Measurements from ENCODE around the gene ASTL. TPM values are rescaled to one million over a fixed set of nuclear protein-coding genes. Genes with fewer than 3 reads are reported as not detected.

Gene ASTL
- total and polyA plus RNA-seq, 9 of the 15 experiments (the other 6 are each of a cell fraction or from before 2014, with no cell fraction given): not detected

- Histone ChIP-seq H3K4me2 (ENCODE audit: insufficient read depth, low read length) (no peak overlapping the region), H2AFZ (ENCODE audit: low read depth, low read length) (no peak overlapping the region), H3K9me1 (ENCODE audit: control insufficient read depth, insufficient read depth, low read length) (no peaks in the 10 kb centered on the region), H3K9me3 (replicated peaks; ENCODE audit: control insufficient read depth, insufficient read depth, low read depth, low read length) (no peaks in the 10 kb centered on the region), H4K20me1 (replicated peaks; ENCODE audit: control insufficient read depth, insufficient read depth, low read length) (peaks cover 17% of the 10 kb centered on the region), H3K27ac (ENCODE audit: extremely low read depth, low read depth, low read length) (no peak overlapping the region), H3K4me3 (no peak overlapping the region), H3K36me3 (ENCODE audit: control insufficient read depth, insufficient read depth, low read length) (no peaks in the 10 kb centered on the region), H3K27me3 (ENCODE audit: control insufficient read depth in 2 of 2, insufficient read depth in 2 of 2, low read length in 2 of 2) (peaks cover 25 to 85% of the 10 kb centered on the region in 2 experiments; a peak in 4 of 5 replicates), H3K9ac (ENCODE audit: insufficient read depth in 1 of 2, low read depth in 2 of 2, low read length in 2 of 2) (no peak overlapping the region), H3K4me1 (replicated peaks in 1 of 2; ENCODE audit: control insufficient read depth in 2 of 2, insufficient read depth in 2 of 2, low read length in 2 of 2) (peaks cover 3 to 37% of the 10 kb centered on the region in 2 experiments; a peak in 4 of 5 replicates), H3K79me2 (ENCODE audit: control insufficient read depth, insufficient read depth, low read length) (no peaks in the 10 kb centered on the region)
- in situ Hi-C loops (cut with MboI): no loop called here
- intact Hi-C loops (cut with micrococcal nuclease): no loop called here
- ATAC-seq (no peak), FAIRE-seq (no peak), DNase-seq (ENCODE audit: extremely low read depth in 1 of 4, low spot score in 3 of 4) (no peak)
- TF ChIP-seq EGR1 (conservative IDR thresholded peaks at IDR 0.05): peak; percentile 82
- no peak for TF ChIP-seq PBX2 (CRISPR knock-in tag; IDR thresholded peaks at IDR 0.05; ENCODE audit: low read depth)
- no peak for TF ChIP-seq PBX2 (tag; conservative IDR thresholded peaks at IDR 0.05; ENCODE audit: low read depth)
- WGBS (ENCODE audit: insufficient coverage, low coverage, missing lambda C conversion rate): 1% methylated on average over 8 of the region's 11 CpGs
- POLR2A ChIA-PET: no interaction called here
- CTCF ChIA-PET (ENCODE audit: low intra/inter-chr PET ratio): no interaction called here
- no TSS peak for BruUV-seq (replicated peaks)
Observed at GRCh38 chr2:96120091-96120720, 18.1 kb downstream of the ASTL start.
